Measurements from ENCODE around the gene CASP2. TPM values are rescaled to one million over a fixed set of nuclear protein-coding genes. Genes with fewer than 3 reads are reported as not detected.

CASP2 gene
- polyA plus RNA-seq, 2 of the 4 experiments (the other 2 are of a cell fraction): 17.7 to 26.0 TPM

DNA sequence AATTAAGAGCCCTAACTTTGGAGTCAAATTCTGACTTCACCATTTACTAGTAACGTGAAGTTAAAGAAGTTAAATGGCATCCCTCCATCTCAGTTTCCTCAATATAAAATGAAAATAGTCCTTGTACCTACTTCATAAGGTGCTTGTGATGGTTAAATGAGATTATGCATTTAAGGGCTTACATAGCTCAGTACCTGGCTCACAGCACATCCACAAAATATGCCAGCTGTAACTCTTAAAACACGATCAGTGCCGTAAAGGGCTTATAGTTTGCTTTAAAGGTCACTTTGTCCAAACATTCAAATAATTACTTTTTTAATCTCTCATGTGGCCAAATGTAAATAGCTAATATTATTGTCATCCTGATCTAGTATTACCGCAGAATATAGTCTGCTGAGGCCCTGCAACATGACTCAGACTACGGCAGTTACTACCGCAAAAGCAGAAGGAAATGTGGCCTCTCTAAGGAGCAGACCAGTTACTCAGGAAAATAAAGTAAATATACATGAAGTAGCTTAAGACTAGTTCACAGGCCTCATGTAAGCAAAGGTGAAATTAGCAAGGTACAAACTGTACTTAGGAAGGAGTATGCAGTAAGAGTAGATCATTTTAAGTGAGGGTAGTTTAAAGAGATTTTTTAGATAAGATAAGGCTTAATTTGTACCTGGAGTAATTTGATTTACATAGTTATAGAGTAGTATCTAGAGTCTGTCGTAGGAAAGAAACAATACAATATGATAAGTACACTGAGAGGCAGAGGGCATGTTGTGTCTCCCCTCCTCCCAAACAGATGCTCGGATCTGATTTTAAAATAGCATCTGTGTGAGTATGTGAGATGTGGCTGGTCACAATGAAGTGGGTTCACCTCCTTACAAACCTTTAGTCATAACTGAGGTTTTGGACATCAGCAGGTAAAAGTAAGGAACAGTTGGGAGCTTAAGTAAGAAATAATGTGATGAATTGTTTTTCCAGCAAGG lies 13.1 kb downstream of the CASP2 start:
- CTCF ChIA-PET: interaction anchor here (0.7 to 3.9 kb wide), 9 partner anchors 9 to 122 kb away, joined by 3 to 33 read pairs (median 3); partner anchors contain the start of genes CASP2 and GSTK1
- no peak for ATAC-seq
- no peak overlapping the region for H3K27ac ChIP-seq
- H3K4me2 ChIP-seq: no peak overlapping the region
- no peak for DNase-seq (ENCODE audit: low read depth in 1 of 2, low spot score in 1 of 2)
- no peaks in the 10 kb centered on the region for H3K9me3 ChIP-seq
- WGBS (ENCODE audit: missing lambda C conversion rate): 91% methylated on average over 8 of the region's 8 CpGs
- peaks cover 1% of the 10 kb centered on the region; the same call in 1 of the 3 replicates for H3K4me1 ChIP-seq
- no peak for FAIRE-seq
- TF ChIP-seq MAFK (IDR thresholded peaks at IDR 0.05; ENCODE audit: partially characterized antibody) (no peak), TFCP2L1 (CRISPR knock-in tag; IDR thresholded peaks at IDR 0.05) (no peak), CHD4 (IDR thresholded peaks at IDR 0.05; ENCODE audit: borderline replicate concordance) (no peak)
- POLR2A ChIA-PET: interaction anchor here (1.0 kb wide), 1 partner anchor 13 kb away, joined by 3 read pairs; the partner anchor contains the start of gene CASP2
- no peak overlapping the region for H3K4me3 ChIP-seq

DNA sequence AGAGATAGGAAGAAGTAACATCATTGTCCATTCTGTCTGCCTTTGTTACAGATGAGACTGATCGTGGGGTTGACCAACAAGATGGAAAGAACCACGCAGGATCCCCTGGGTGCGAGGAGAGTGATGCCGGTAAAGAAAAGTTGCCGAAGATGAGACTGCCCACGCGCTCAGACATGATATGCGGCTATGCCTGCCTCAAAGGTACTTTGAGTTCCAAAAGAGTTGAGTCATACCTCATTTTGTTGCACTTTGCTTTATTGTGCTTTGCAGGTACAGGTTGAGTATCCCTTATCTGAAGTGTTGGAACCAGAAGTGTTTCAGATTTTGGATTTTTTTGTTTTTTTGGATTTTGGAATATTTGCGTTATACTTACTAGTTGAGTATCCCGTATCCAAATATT lies 15.6 kb downstream of the CASP2 start:
- ChIA-PET POLR2A (no interaction called here), CTCF (no interaction called here)
- H3K27ac ChIP-seq: no peak overlapping the region
- H3K4me3 ChIP-seq: no peak overlapping the region
- FAIRE-seq (no peak), ATAC-seq (no peak), DNase-seq (ENCODE audit: low read depth in 1 of 2, low spot score in 1 of 2) (no peak)
- H3K4me1 ChIP-seq: no peaks in the 10 kb centered on the region
- TF ChIP-seq POLR2A (IDR thresholded peaks at IDR 0.05; ENCODE audit: low read length) (no peak), GATA3 (IDR thresholded peaks at IDR 0.05; ENCODE audit: borderline replicate concordance) (no peak), FOSL2 (IDR thresholded peaks at IDR 0.05) (no peak), FOSL2 (CRISPR knock-in tag; IDR thresholded peaks at IDR 0.05) (no peak), ZC3H11A (IDR thresholded peaks at IDR 0.05) (no peak), HOXB13 (CRISPR knock-in tag; IDR thresholded peaks at IDR 0.05; ENCODE audit: low read depth) (no peak), JUN (IDR thresholded peaks at IDR 0.05) (no peak), RAD21 (conservative IDR thresholded peaks at IDR 0.05 in 1 of 2, IDR thresholded peaks at IDR 0.05 in 1 of 2) (no peak), TP53 (CRISPR knock-in tag; IDR thresholded peaks at IDR 0.05) (no peak), PHF8 (IDR thresholded peaks at IDR 0.05; ENCODE audit: borderline replicate concordance, low read depth) (no peak), RNF2 (IDR thresholded peaks at IDR 0.05; ENCODE audit: borderline replicate concordance, low read depth) (no peak), ZFP36 (IDR thresholded peaks at IDR 0.05; ENCODE audit: borderline replicate concordance, partially characterized antibody) (no peak), HOXA7 (CRISPR knock-in tag; IDR thresholded peaks at IDR 0.05) (no peak), KDM1A (IDR thresholded peaks at IDR 0.05; ENCODE audit: low read depth) (no peak)
- TF ChIP-seq, protein P1, sequence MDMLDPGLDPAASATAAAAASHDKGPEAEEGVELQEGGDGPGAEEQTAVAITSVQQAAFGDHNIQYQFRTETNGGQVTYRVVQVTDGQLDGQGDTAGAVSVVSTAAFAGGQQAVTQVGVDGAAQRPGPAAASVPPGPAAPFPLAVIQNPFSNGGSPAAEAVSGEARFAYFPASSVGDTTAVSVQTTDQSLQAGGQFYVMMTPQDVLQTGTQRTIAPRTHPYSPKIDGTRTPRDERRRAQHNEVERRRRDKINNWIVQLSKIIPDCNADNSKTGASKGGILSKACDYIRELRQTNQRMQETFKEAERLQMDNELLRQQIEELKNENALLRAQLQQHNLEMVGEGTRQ (IDR thresholded peaks at IDR 0.05): no peak
- TF ChIP-seq, protein P2, sequence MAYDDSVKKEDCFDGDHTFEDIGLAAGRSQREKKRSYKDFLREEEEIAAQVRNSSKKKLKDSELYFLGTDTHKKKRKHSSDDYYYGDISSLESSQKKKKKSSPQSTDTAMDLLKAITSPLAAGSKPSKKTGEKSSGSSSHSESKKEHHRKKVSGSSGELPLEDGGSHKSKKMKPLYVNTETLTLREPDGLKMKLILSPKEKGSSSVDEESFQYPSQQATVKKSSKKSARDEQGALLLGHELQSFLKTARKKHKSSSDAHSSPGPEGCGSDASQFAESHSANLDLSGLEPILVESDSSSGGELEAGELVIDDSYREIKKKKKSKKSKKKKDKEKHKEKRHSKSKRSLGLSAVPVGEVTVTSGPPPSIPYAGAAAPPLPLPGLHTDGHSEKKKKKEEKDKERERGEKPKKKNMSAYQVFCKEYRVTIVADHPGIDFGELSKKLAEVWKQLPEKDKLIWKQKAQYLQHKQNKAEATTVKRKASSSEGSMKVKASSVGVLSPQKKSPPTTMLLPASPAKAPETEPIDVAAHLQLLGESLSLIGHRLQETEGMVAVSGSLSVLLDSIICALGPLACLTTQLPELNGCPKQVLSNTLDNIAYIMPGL (CRISPR knock-in tag; IDR thresholded peaks at IDR 0.05; ENCODE audit: borderline replicate concordance): no peak
- TF ChIP-seq, protein P3, sequence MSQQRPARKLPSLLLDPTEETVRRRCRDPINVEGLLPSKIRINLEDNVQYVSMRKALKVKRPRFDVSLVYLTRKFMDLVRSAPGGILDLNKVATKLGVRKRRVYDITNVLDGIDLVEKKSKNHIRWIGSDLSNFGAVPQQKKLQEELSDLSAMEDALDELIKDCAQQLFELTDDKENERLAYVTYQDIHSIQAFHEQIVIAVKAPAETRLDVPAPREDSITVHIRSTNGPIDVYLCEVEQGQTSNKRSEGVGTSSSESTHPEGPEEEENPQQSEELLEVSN (IDR thresholded peaks at IDR 0.05; ENCODE audit: borderline replicate concordance, low read depth): no peak
- 94% methylated on average over 10 of the region's 10 CpGs for WGBS (ENCODE audit: missing lambda C conversion rate)
- H3K9me3 ChIP-seq: no peaks in the 10 kb centered on the region
- H3K4me2 ChIP-seq: no peak overlapping the region

Measured in A549 (cell line).